GM23338 (cell line): ENCODE data around the gene PEDS1. TPM values are rescaled to one million over a fixed set of nuclear protein-coding genes. Genes with fewer than 3 reads are reported as not detected.

Source experiments
- ATAC-seq: fragments of 200-7000 bp; cut with Tn5 transposase; 3 replicates; pipeline ENCODE4 v1.9.1; 2020
- DNase-seq: peaks from one replicate; pipeline ENCODE4 v3.0.0-alpha.2; 2015; ENCODE audit warnings: low spot score
- H2AFZ ChIP-seq: fragments of 200-600 bp; sonication (generic); 2 replicates; pipeline ENCODE4 v1.8.0; 2016; ENCODE audit warnings: antibody characterized with exemption, mild to moderate bottlenecking, moderate library complexity
- H3F3A ChIP-seq: fragments of 200-600 bp; sonication (generic); replicated peaks from 2 replicates; pipeline ENCODE4 v1.8.0; 2017; ENCODE audit warnings: antibody characterized with exemption, mixed run types, low read depth
- H3K27ac ChIP-seq: fragments of 200-600 bp; sonication (generic); 2 replicates; pipeline ENCODE4 v1.6.1; 2016; ENCODE audit warnings: low read depth
- H3K27me3 ChIP-seq: fragments of 200-600 bp; sonication (generic); 2 replicates; pipeline ENCODE4 v1.8.0; 2016; ENCODE audit warnings: mild to moderate bottlenecking, mixed run types, moderate library complexity; ENCODE audit not compliant: insufficient read depth
- H3K36me3 ChIP-seq: fragments of 200-600 bp; sonication (generic); 2 replicates; pipeline ENCODE4 v1.8.0; 2016; ENCODE audit warnings: mild to moderate bottlenecking; ENCODE audit not compliant: insufficient read depth
- H3K4me1 ChIP-seq: fragments of 200-600 bp; sonication (generic); 2 replicates; pipeline ENCODE4 v1.8.0; 2016; ENCODE audit warnings: mild to moderate bottlenecking, moderate library complexity; ENCODE audit not compliant: insufficient read depth
- H3K4me2 ChIP-seq: fragments of 200-600 bp; sonication (generic); 2 replicates; pipeline ENCODE4 v1.7.1; 2017; ENCODE audit warnings: mixed run types
- H3K4me3 ChIP-seq: fragments of 200-600 bp; sonication (generic); 2 replicates; pipeline ENCODE4 v1.6.1; 2016; ENCODE audit warnings: mixed run types
- H3K79me2 ChIP-seq: fragments of 200-600 bp; sonication (generic); replicated peaks from 2 replicates; pipeline ENCODE4 v1.8.0; 2017; ENCODE audit warnings: mild to moderate bottlenecking; ENCODE audit not compliant: insufficient read depth
- H3K9me2 ChIP-seq: fragments of 200-600 bp; sonication (generic); 2 replicates; pipeline ENCODE4 v1.8.0; 2017; ENCODE audit not compliant: insufficient read depth
- H4K20me1 ChIP-seq: fragments of 200-600 bp; sonication (generic); replicated peaks from 2 replicates; pipeline ENCODE4 v1.8.0; 2017; ENCODE audit warnings: mild to moderate bottlenecking; ENCODE audit not compliant: insufficient read depth
- H3K27ac Mint-ChIP-seq: 2 replicates; pipeline ENCODE4 v1.8.0; 2020; ENCODE audit warnings: inconsistent platforms, mild to moderate bottlenecking, moderate library complexity, mixed read lengths
- H3K27me3 Mint-ChIP-seq: 3 replicates; pipeline ENCODE4 v1.8.0; 2022; ENCODE audit warnings: low read depth, mild to moderate bottlenecking, moderate library complexity, mixed read lengths, inconsistent platforms; ENCODE audit not compliant: insufficient read depth, poor library complexity
- H3K36me3 Mint-ChIP-seq: 3 replicates; pipeline ENCODE4 v1.8.0; 2021; ENCODE audit warnings: low read depth, mild to moderate bottlenecking, inconsistent platforms, moderate library complexity, mixed read lengths
- H3K4me1 Mint-ChIP-seq: 3 replicates; pipeline ENCODE4 v1.8.0; 2020; ENCODE audit warnings: mild to moderate bottlenecking, inconsistent platforms, mixed read lengths
- H3K4me3 Mint-ChIP-seq: 3 replicates; pipeline ENCODE4 v1.8.0; 2021; ENCODE audit warnings: moderate library complexity, mild to moderate bottlenecking, inconsistent platforms, mixed read lengths
- H3K9me3 Mint-ChIP-seq: 3 replicates; pipeline ENCODE4 v1.8.0; 2020; ENCODE audit warnings: moderate library complexity, mild to moderate bottlenecking, inconsistent platforms, mixed read lengths
- CREB1 ChIP-seq: fragments of 250-450 bp; sonication (Bioruptor Pico); IDR thresholded peaks from 2 replicates; pipeline ENCODE4 v1.5.0; 2020; ENCODE audit warnings: low read depth, mild to moderate bottlenecking, moderate library complexity
- EZH2 ChIP-seq: fragments of 200-600 bp; sonication (generic); IDR thresholded peaks from one replicate; pipeline ENCODE4 v1.8.0; 2017; ENCODE audit warnings: antibody characterized with exemption, mild to moderate bottlenecking, low read depth; ENCODE audit not compliant: unreplicated experiment
- EZH2phosphoT487 ChIP-seq: fragments of 200-600 bp; sonication (generic); IDR thresholded peaks from one replicate; pipeline ENCODE4 v1.8.1; 2018; ENCODE audit warnings: antibody characterized with exemption; ENCODE audit not compliant: unreplicated experiment
- JUNB ChIP-seq: IDR thresholded peaks from one replicate; pipeline ENCODE4 v1.6.1; 2016; ENCODE audit warnings: antibody characterized with exemption; ENCODE audit not compliant: unreplicated experiment
- NANOG ChIP-seq: IDR thresholded peaks from 2 replicates; pipeline ENCODE4 v1.6.1; 2016; ENCODE audit warnings: antibody characterized with exemption, borderline replicate concordance
- POLR2AphosphoS5 ChIP-seq: IDR thresholded peaks from 2 replicates; pipeline ENCODE4 v1.6.1; 2016; ENCODE audit warnings: antibody characterized with exemption, low read depth
- REST ChIP-seq: IDR thresholded peaks from one replicate; pipeline ENCODE4 v1.6.1; 2018; ENCODE audit warnings: antibody characterized with exemption; ENCODE audit not compliant: unreplicated experiment
- STAT1 ChIP-seq: IDR thresholded peaks from one replicate; pipeline ENCODE4 v1.6.1; 2016; ENCODE audit warnings: antibody characterized with exemption; ENCODE audit not compliant: unreplicated experiment
- ZNF114 ChIP-seq: fragments of 250-450 bp; sonication (Bioruptor Pico); IDR thresholded peaks from 2 replicates; pipeline ENCODE4 v1.5.0; 2020; ENCODE audit warnings: mild to moderate bottlenecking, moderate library complexity
- ZNF331 ChIP-seq: fragments of 250-450 bp; sonication (Bioruptor Pico); IDR thresholded peaks from 2 replicates; pipeline ENCODE4 v1.5.0; 2020; ENCODE audit warnings: low read depth, mild to moderate bottlenecking, moderate library complexity
- polyA plus RNA-seq: library from polyadenylated mRNA; unstranded; fragments of >200 nt; fragmentation: Nextera tagmentation; extraction: Ambion mirVana; gene quantifications from 2 replicates; pipeline ENCODE4 v1.2.1, GENCODE V29; 2016
- total RNA-seq: library from RNA; depleted of rRNA; stranded (reverse); fragments of >200 nt; shearing (Covaris generic); gene quantifications from 2 replicates; pipeline ENCODE4 v1.2.3, GENCODE V29; 2014
- TF ChIP-seq, protein P1 (sequence below), 2 experiments: fragments of 200-600 bp in 1 of 2; sonication (generic) in 1 of 2; conservative IDR thresholded peaks; 2 replicates each; pipeline versions ENCODE4 v1.5.1 to v1.6.1; 2016 to 2017; ENCODE audit warnings: antibody characterized with exemption in 2 of 2, low read depth in 2 of 2, mild to moderate bottlenecking in 2 of 2, moderate library complexity in 1 of 2
- TF ChIP-seq, protein P2 (sequence below): fragments of 250-450 bp; sonication (Bioruptor Pico); IDR thresholded peaks from 2 replicates; pipeline ENCODE4 v1.5.0; 2020; ENCODE audit warnings: mild to moderate bottlenecking, moderate library complexity
- TF ChIP-seq, protein P3 (sequence below): IDR thresholded peaks from 2 replicates; pipeline ENCODE4 v1.6.1; 2016; ENCODE audit warnings: antibody characterized with exemption

Gene PEDS1
- total and polyA plus RNA-seq, 2 experiments from 2014 or later, result 34.5 to 43.6 TPM

DNA sequence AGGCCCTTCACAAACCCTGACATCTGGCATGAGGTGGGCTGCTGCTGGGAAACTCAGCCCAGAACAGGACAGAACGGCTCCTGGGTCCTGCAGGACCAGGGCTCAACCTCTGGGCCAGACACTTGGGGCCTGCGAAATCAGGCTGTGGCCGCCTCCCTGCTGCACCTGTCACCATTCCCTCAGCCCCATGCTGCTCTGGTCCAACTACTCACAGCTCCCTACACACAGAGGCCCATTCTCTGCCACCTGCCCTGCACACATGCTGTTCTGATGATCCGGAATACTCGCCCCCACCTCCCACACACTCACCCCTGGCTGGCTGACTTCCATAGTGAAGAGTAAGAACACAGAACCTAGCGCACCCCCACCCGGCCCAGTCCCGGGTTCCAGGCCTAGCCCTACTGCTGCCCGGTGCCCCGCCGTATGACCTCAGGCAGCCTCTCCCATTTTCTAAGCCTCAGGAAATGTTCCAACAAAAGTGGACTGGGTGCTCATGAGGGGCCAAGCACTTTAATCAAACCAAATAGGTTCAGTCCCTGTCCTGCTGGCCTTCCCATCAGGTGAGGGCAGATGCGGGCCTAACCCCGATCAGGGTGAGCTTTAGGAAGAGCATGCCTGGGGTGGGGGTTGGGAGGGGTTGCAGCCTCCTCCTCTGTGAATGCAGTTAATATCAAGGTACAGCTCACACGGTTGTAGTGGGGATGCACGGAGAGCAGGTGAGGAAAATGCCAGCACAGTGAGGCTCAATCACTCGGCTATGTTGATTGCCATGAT is 3.9 kb downstream of the PEDS1 start:
- Mint-ChIP-seq H3K4me3 (no peak overlapping the region), H3K27ac (0 out of 2 replicates have a peak overlapping the region, but pooled peaks have one; percentile 28), H3K36me3 (peaks cover 27% of the 10 kb centered on the region), H3K4me1 (peaks cover 62% of the 10 kb centered on the region), H3K27me3 (peaks cover 24% of the 10 kb centered on the region), H3K9me3 (no peaks in the 10 kb centered on the region)
- Histone ChIP-seq H2AFZ (no peak overlapping the region), H3K27ac (no peak overlapping the region), H3K4me1 (peaks cover 47% of the 10 kb centered on the region), H3K27me3 (peaks cover 7% of the 10 kb centered on the region), H3K4me2 (no peak overlapping the region), H3K9me2 (no peaks in the 10 kb centered on the region), H4K20me1 (peaks cover 22% of the 10 kb centered on the region), H3K79me2 (peaks cover 59% of the 10 kb centered on the region), H3F3A (0 out of 2 replicates have a peak, but pooled peaks cover 10% of the 10 kb centered on the region), H3K36me3 (no peaks in the 10 kb centered on the region), H3K4me3 (no peak overlapping the region)
- DNase-seq, result no peak
- no peak for ATAC-seq
- TF ChIP-seq ZNF331 (CRISPR knock-in tag), result no peak
- TF ChIP-seq EZH2, result no peak
- TF ChIP-seq EZH2phosphoT487, result no peak
- TF ChIP-seq JUNB, result no peak
- no peak for TF ChIP-seq REST
- TF ChIP-seq, protein P1, sequence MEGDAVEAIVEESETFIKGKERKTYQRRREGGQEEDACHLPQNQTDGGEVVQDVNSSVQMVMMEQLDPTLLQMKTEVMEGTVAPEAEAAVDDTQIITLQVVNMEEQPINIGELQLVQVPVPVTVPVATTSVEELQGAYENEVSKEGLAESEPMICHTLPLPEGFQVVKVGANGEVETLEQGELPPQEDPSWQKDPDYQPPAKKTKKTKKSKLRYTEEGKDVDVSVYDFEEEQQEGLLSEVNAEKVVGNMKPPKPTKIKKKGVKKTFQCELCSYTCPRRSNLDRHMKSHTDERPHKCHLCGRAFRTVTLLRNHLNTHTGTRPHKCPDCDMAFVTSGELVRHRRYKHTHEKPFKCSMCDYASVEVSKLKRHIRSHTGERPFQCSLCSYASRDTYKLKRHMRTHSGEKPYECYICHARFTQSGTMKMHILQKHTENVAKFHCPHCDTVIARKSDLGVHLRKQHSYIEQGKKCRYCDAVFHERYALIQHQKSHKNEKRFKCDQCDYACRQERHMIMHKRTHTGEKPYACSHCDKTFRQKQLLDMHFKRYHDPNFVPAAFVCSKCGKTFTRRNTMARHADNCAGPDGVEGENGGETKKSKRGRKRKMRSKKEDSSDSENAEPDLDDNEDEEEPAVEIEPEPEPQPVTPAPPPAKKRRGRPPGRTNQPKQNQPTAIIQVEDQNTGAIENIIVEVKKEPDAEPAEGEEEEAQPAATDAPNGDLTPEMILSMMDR (conservative IDR thresholded peaks at IDR 0.05; ENCODE audit: low read depth in 2 of 2), result no peak
- no peak for TF ChIP-seq POLR2AphosphoS5
- TF ChIP-seq, protein P2, sequence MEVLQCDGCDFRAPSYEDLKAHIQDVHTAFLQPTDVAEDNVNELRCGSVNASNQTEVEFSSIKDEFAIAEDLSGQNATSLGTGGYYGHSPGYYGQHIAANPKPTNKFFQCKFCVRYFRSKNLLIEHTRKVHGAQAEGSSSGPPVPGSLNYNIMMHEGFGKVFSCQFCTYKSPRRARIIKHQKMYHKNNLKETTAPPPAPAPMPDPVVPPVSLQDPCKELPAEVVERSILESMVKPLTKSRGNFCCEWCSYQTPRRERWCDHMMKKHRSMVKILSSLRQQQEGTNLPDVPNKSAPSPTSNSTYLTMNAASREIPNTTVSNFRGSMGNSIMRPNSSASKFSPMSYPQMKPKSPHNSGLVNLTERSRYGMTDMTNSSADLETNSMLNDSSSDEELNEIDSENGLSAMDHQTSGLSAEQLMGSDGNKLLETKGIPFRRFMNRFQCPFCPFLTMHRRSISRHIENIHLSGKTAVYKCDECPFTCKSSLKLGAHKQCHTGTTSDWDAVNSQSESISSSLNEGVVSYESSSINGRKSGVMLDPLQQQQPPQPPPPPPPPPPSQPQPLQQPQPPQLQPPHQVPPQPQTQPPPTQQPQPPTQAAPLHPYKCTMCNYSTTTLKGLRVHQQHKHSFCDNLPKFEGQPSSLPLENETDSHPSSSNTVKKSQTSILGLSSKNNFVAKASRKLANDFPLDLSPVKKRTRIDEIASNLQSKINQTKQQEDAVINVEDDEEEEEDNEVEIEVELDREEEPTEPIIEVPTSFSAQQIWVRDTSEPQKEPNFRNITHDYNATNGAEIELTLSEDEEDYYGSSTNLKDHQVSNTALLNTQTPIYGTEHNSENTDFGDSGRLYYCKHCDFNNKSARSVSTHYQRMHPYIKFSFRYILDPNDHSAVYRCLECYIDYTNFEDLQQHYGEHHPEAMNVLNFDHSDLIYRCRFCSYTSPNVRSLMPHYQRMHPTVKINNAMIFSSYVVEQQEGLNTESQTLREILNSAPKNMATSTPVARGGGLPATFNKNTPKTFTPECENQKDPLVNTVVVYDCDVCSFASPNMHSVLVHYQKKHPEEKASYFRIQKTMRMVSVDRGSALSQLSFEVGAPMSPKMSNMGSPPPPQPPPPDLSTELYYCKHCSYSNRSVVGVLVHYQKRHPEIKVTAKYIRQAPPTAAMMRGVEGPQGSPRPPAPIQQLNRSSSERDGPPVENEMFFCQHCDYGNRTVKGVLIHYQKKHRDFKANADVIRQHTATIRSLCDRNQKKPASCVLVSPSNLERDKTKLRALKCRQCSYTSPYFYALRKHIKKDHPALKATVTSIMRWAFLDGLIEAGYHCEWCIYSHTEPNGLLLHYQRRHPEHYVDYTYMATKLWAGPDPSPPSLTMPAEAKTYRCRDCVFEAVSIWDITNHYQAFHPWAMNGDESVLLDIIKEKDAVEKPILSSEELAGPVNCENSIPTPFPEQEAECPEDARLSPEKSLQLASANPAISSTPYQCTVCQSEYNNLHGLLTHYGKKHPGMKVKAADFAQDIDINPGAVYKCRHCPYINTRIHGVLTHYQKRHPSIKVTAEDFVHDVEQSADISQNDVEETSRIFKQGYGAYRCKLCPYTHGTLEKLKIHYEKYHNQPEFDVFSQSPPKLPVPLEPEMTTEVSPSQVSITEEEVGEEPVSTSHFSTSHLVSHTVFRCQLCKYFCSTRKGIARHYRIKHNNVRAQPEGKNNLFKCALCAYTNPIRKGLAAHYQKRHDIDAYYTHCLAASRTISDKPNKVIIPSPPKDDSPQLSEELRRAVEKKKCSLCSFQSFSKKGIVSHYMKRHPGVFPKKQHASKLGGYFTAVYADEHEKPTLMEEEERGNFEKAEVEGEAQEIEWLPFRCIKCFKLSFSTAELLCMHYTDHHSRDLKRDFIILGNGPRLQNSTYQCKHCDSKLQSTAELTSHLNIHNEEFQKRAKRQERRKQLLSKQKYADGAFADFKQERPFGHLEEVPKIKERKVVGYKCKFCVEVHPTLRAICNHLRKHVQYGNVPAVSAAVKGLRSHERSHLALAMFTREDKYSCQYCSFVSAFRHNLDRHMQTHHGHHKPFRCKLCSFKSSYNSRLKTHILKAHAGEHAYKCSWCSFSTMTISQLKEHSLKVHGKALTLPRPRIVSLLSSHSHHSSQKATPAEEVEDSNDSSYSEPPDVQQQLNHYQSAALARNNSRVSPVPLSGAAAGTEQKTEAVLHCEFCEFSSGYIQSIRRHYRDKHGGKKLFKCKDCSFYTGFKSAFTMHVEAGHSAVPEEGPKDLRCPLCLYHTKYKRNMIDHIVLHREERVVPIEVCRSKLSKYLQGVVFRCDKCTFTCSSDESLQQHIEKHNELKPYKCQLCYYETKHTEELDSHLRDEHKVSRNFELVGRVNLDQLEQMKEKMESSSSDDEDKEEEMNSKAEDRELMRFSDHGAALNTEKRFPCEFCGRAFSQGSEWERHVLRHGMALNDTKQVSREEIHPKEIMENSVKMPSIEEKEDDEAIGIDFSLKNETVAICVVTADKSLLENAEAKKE (CRISPR knock-in tag), result no peak
- TF ChIP-seq NANOG, result no peak
- no peak for TF ChIP-seq STAT1
- TF ChIP-seq, protein P3, sequence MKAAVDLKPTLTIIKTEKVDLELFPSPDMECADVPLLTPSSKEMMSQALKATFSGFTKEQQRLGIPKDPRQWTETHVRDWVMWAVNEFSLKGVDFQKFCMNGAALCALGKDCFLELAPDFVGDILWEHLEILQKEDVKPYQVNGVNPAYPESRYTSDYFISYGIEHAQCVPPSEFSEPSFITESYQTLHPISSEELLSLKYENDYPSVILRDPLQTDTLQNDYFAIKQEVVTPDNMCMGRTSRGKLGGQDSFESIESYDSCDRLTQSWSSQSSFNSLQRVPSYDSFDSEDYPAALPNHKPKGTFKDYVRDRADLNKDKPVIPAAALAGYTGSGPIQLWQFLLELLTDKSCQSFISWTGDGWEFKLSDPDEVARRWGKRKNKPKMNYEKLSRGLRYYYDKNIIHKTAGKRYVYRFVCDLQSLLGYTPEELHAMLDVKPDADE, result no peak
- no peak for TF ChIP-seq ZNF114 (CRISPR knock-in tag)
- no peak for TF ChIP-seq CREB1 (CRISPR knock-in tag)
